HepG2 (cell line): ENCODE measurements around the gene CATSPERD. TPM values are rescaled to one million over a fixed set of nuclear protein-coding genes. Genes with fewer than 3 reads are reported as not detected.

Source experiments
- CBX2 ChIP-seq, 2 experiments: fragments of 200-600 bp in 1 of 2; sonication (generic); formaldehyde crosslinking in 1 of 2; IDR thresholded peaks; 2 replicates each; pipeline versions ENCODE4 v1.7.0 to v1.8.1; 2018 to 2022; ENCODE audit warnings: low read depth in 2 of 2, low read length in 1 of 2, mild to moderate bottlenecking in 1 of 2, missing genetic modification reagents in 1 of 2
- DMAP1 ChIP-seq: IDR thresholded peaks from 2 replicates; pipeline ENCODE4 v1.6.1; 2016
- DNMT1 ChIP-seq: sonication (generic); formaldehyde crosslinking; IDR thresholded peaks from 2 replicates; pipeline ENCODE4 v1.5.1; 2020; ENCODE audit warnings: mild to moderate bottlenecking, missing genetic modification reagents
- GATAD2A ChIP-seq: IDR thresholded peaks from 2 replicates; pipeline ENCODE4 v1.6.1; 2016
- HNRNPH1 ChIP-seq: fragments of 200-400 bp; formaldehyde crosslinking; optimal IDR thresholded peaks from 2 replicates; pipeline ENCODE3; 2017; ENCODE audit warnings: mild to moderate bottlenecking, low read depth, low read length
- HOXA9 ChIP-seq: sonication (generic); formaldehyde crosslinking; IDR thresholded peaks from 2 replicates; pipeline ENCODE4 v1.8.1; 2022; ENCODE audit warnings: missing genetic modification reagents, mild to moderate bottlenecking, moderate library complexity, borderline replicate concordance
- ISX ChIP-seq: sonication (generic); formaldehyde crosslinking; conservative IDR thresholded peaks from 2 replicates; pipeline ENCODE4 v1.5.0; 2020; ENCODE audit warnings: missing genetic modification reagents
- KDM3A ChIP-seq: IDR thresholded peaks from 2 replicates; pipeline ENCODE4 v1.6.1; 2018; ENCODE audit warnings: low read depth, missing compliant biosample characterization
- KDM5A ChIP-seq: fragments of 200-600 bp; sonication (generic); IDR thresholded peaks from 2 replicates; pipeline ENCODE4 v1.7.0; 2018; ENCODE audit warnings: antibody characterized with exemption, mild to moderate bottlenecking, low read length, borderline replicate concordance
- KMT2A ChIP-seq: sonication (generic); formaldehyde crosslinking; IDR thresholded peaks from 2 replicates; pipeline ENCODE4 v1.4.0; 2020; ENCODE audit warnings: missing genetic modification reagents
- NFAT5 ChIP-seq: sonication (generic); formaldehyde crosslinking; IDR thresholded peaks from 2 replicates; pipeline ENCODE4 v1.4.0; 2020; ENCODE audit warnings: missing genetic modification reagents
- NR2F1 ChIP-seq, 2 experiments: fragments of 450-650 bp in 1 of 2; formaldehyde crosslinking in 1 of 2; IDR thresholded peaks; 2 replicates each; pipeline versions ENCODE4 v1.5.0 to v1.6.1; 2016 to 2020; ENCODE audit warnings: mild to moderate bottlenecking in 1 of 2, missing compliant biosample characterization in 1 of 2, missing genetic modification reagents in 1 of 2, moderate library complexity in 1 of 2
- RARA ChIP-seq: IDR thresholded peaks from 2 replicates; pipeline ENCODE4 v1.6.1; 2016; ENCODE audit warnings: missing genetic modification reagents, missing compliant biosample characterization
- REL ChIP-seq: sonication (generic); formaldehyde crosslinking; conservative IDR thresholded peaks from 2 replicates; pipeline ENCODE4 v1.8.0; 2022; ENCODE audit warnings: mild to moderate bottlenecking, missing genetic modification reagents, moderate library complexity
- RELA ChIP-seq: sonication (generic); formaldehyde crosslinking; IDR thresholded peaks from 2 replicates; pipeline ENCODE4 v1.4.0; 2020; ENCODE audit warnings: missing genetic modification reagents
- RXRB ChIP-seq: IDR thresholded peaks from 2 replicates; pipeline ENCODE4 v1.6.1; 2016; ENCODE audit warnings: borderline replicate concordance, missing genetic modification reagents, missing compliant biosample characterization
- TAF15 ChIP-seq: fragments of 200-400 bp; formaldehyde crosslinking; IDR thresholded peaks from one replicate; pipeline ENCODE4 v1.6.1; 2018; ENCODE audit warnings: mild to moderate bottlenecking, low read depth, low read length; ENCODE audit not compliant: poor library complexity, severe bottlenecking
- UBTF ChIP-seq: sonication (generic); formaldehyde crosslinking; IDR thresholded peaks from 2 replicates; pipeline ENCODE4 v1.4.0; 2020; ENCODE audit warnings: mild to moderate bottlenecking, missing genetic modification reagents
- ZMYM3 ChIP-seq: sonication (generic); formaldehyde crosslinking; IDR thresholded peaks from 2 replicates; pipeline ENCODE4 v1.5.1; 2020; ENCODE audit warnings: mild to moderate bottlenecking, missing genetic modification reagents
- ZNF24 ChIP-seq: fragments of 450-650 bp; IDR thresholded peaks from 2 replicates; pipeline ENCODE4 v1.6.1; 2017; ENCODE audit warnings: antibody characterized with exemption, mild to moderate bottlenecking
- ZNF543 ChIP-seq: sonication (generic); formaldehyde crosslinking; IDR thresholded peaks from 2 replicates; pipeline ENCODE4 v1.4.0; 2020; ENCODE audit warnings: mild to moderate bottlenecking, missing genetic modification reagents
- ZNF572 ChIP-seq: sonication (generic); formaldehyde crosslinking; IDR thresholded peaks from 2 replicates; pipeline ENCODE4 v1.5.1; 2020; ENCODE audit warnings: mild to moderate bottlenecking, missing genetic modification reagents
- ZNF713 ChIP-seq: sonication (generic); formaldehyde crosslinking; IDR thresholded peaks from 2 replicates; pipeline ENCODE4 v1.4.0; 2020; ENCODE audit warnings: mild to moderate bottlenecking, missing genetic modification reagents
- ZSCAN20 ChIP-seq: sonication (generic); formaldehyde crosslinking; IDR thresholded peaks from 2 replicates; pipeline ENCODE4 v1.4.0; 2020; ENCODE audit warnings: missing genetic modification reagents, mild to moderate bottlenecking, borderline replicate concordance
- polyA plus RNA-seq, 8 experiments: library from polyadenylated mRNA; depleted of rRNA in 3 of 8; stranded (reverse) in 7 of 8; unstranded in 1 of 8; fragments of >200 nt; fragmentation: Illumina TruSeq in 4 of 8; extraction: Trizol in 4 of 8; gene quantifications; 2 replicates each; pipeline versions ENCODE4 v1.2.1 to v1.2.3, GENCODE V29; 2011 to 2016; ENCODE audit warnings: low read depth in 4 of 8, missing spikeins in 1 of 8, mixed read lengths in 1 of 8; ENCODE audit not compliant: insufficient read depth in 1 of 8
- total RNA-seq, 5 experiments: library from RNA; depleted of rRNA; stranded (reverse); fragments of >200 nt; fragmentation: Illumina TruSeq; extraction: Trizol; gene quantifications; 2 replicates each; pipeline ENCODE4 v1.2.3, GENCODE V29; 2016; ENCODE audit warnings: low read depth in 1 of 5

Gene CATSPERD
- total and polyA plus RNA-seq, 2 of the 13 experiments (the other 11 are each of a cell fraction or from before 2014, with no cell fraction given), result 0.04 TPM; not detected in 1

GRCh38 chr19:5690955-5691821 lies 29.2 kb upstream of the CATSPERD start (continued):
- TF ChIP-seq ZNF572, result no peak
- 0 out of 2 replicates have a peak, but pooled peaks have one; percentile 26 for TF ChIP-seq KDM5A
- TF ChIP-seq DNMT1, result no peak
- TF ChIP-seq TAF15, result peak; percentile 8
- TF ChIP-seq UBTF (CRISPR knock-in tag), result no peak
- TF ChIP-seq RARA (CRISPR knock-in tag), result no peak
- TF ChIP-seq NR2F1 (CRISPR knock-in tag; IDR thresholded peaks at IDR 0.05), result no peak
- TF ChIP-seq CBX2 (IDR thresholded peaks at IDR 0.05; ENCODE audit: low read depth, low read length), result no peak
- no peak for TF ChIP-seq CBX2 (CRISPR knock-in tag; IDR thresholded peaks at IDR 0.05; ENCODE audit: low read depth)
- no peak for TF ChIP-seq ZNF543 (CRISPR knock-in tag)
- no peak for TF ChIP-seq KDM3A (CRISPR knock-in tag)
- no peak for TF ChIP-seq GATAD2A
- TF ChIP-seq ZNF713, result no peak
- TF ChIP-seq RELA, result no peak
- TF ChIP-seq ZNF24, result no peak
- no peak for TF ChIP-seq ZSCAN20 (CRISPR knock-in tag)
- 0 out of 2 replicates have a peak, but pooled peaks have one; percentile 33 for TF ChIP-seq ISX (CRISPR knock-in tag)
- no peak for TF ChIP-seq HNRNPH1
- TF ChIP-seq NFAT5 (CRISPR knock-in tag), result no peak
- no peak for TF ChIP-seq RXRB (CRISPR knock-in tag)
- TF ChIP-seq HOXA9 (CRISPR knock-in tag), result 0 out of 2 replicates have a peak, but pooled peaks have one; percentile 22
- no peak for TF ChIP-seq DMAP1
- TF ChIP-seq KMT2A (CRISPR knock-in tag), result no peak
- no peak for TF ChIP-seq REL (CRISPR knock-in tag)
- no peak for TF ChIP-seq ZMYM3 (CRISPR knock-in tag)
